ENCODE measurements around the gene AQP10. TPM values are rescaled to one million over a fixed set of nuclear protein-coding genes. Genes with fewer than 3 reads are reported as not detected.
A peak's percentile ranks its signal among the peaks of the same experiment; 100 is the strongest.

AQP10 gene
- total RNA-seq, 4 donors from 2014 or later, result not detected

GRCh38 chr1:154325583-154326545 is 5.0 kb downstream of the AQP10 start:
- in situ Hi-C loops (cut with MboI; ENCODE audit: low pct_ligation_motif_present in 1 of 4, low pct_unique_long_range_greater_than_20kb in 1 of 4, low sequenced_read_pairs in 3 of 4), result no loop called here
- Histone ChIP-seq H3K4me3 (peak overlapping the region; percentile 41 to 75 (median 66)), H3K9me3 (no peaks in the 10 kb centered on the region), H3K27ac (peak overlapping the region; percentile 86 to 97 (median 94)), H3K27me3 (peaks cover 54% of the 10 kb centered on the region), H3K4me1 (peaks cover 16 to 50% (median 41%) of the 10 kb centered on the region in 4 donors), H3K36me3 (no peaks in the 10 kb centered on the region)
- peak; percentile 64 for DNase-seq
- WGBS, 2 donors (ENCODE audit: low coverage in 1 of 2), result 5% methylated on average over 61 of the region's 63 CpGs; no CpG with 5 or more reads in 1 of the 2 donors
- TF ChIP-seq EP300 (IDR thresholded peaks at IDR 0.05; ENCODE audit: low read depth) (no peak), CTCF (IDR thresholded peaks at IDR 0.05) (peak; percentile 40 to 61 (median 50))
- intact Hi-C loops (cut with DNase I; ENCODE audit: low total_unique reads), result no loop called here

- Histone ChIP-seq H3K9me3 (no peaks in the 10 kb centered on the region), H3K27me3 (peaks cover 54% of the 10 kb centered on the region), H3K36me3 (no peaks in the 10 kb centered on the region), H3K27ac (peak overlapping the region; percentile 86 to 97 (median 94)), H3K4me1 (peaks cover 16 to 50% (median 41%) of the 10 kb centered on the region in 4 donors), H3K4me3 (peak overlapping the region; percentile 41 to 75 (median 66))
- intact Hi-C loops (cut with DNase I; ENCODE audit: low total_unique reads) (no loop called here), in situ Hi-C loops (cut with MboI; ENCODE audit: low pct_ligation_motif_present in 1 of 4, low pct_unique_long_range_greater_than_20kb in 1 of 4, low sequenced_read_pairs in 3 of 4) (no loop called here)
- no peak for DNase-seq
- WGBS, 2 donors (ENCODE audit: low coverage in 1 of 2), result 20 to 46% methylated on average over 1 to 6 of the region's 6 CpGs
- TF ChIP-seq POLR2AphosphoS5 (IDR thresholded peaks at IDR 0.05), result no peak
- no peak for TF ChIP-seq EP300 (IDR thresholded peaks at IDR 0.05; ENCODE audit: low read depth)
- no peak for TF ChIP-seq CTCF (IDR thresholded peaks at IDR 0.05)
- TF ChIP-seq POLR2A (IDR thresholded peaks at IDR 0.05), result no peak
These were observed 5.9 kb downstream of the AQP10 start for GRCh38 chr1:154326546-154327465.

GRCh38 chr1:154327466-154328317 is 6.8 kb downstream of the AQP10 start:
- in situ Hi-C loops (cut with MboI; ENCODE audit: low pct_ligation_motif_present in 1 of 4, low pct_unique_long_range_greater_than_20kb in 1 of 4, low sequenced_read_pairs in 3 of 4), result no loop called here
- H3K4me1 ChIP-seq, result peaks cover 16 to 50% (median 41%) of the 10 kb centered on the region in 4 donors
- peaks cover 54% of the 10 kb centered on the region for H3K27me3 ChIP-seq
- peak overlapping the region in 3 of 4 donors; percentile 24 to 51 (median 42) for H3K4me3 ChIP-seq
- H3K27ac ChIP-seq, result peak overlapping the region; percentile 86 to 97 (median 94)
- no peaks in the 10 kb centered on the region for H3K9me3 ChIP-seq
- TF ChIP-seq EP300 (IDR thresholded peaks at IDR 0.05; ENCODE audit: low read depth) (no peak), POLR2A (IDR thresholded peaks at IDR 0.05) (no peak), CTCF (IDR thresholded peaks at IDR 0.05) (no peak), POLR2AphosphoS5 (IDR thresholded peaks at IDR 0.05) (peak in 1 of 3 donors; percentile 68)
- WGBS, 2 donors (ENCODE audit: low coverage in 1 of 2), result 0 to 16% methylated on average over 1 to 5 of the region's 5 CpGs
- peak; percentile 65 for DNase-seq
- no peaks in the 10 kb centered on the region for H3K36me3 ChIP-seq
- intact Hi-C loops (cut with DNase I; ENCODE audit: low total_unique reads), result no loop called here
